Neural cell (in vitro differentiated cells): ENCODE data around the gene CTSV. TPM values are rescaled to one million over a fixed set of nuclear protein-coding genes. Genes with fewer than 3 reads are reported as not detected.
"Not testable (repeated sequence)": the region's sequence is repeated elsewhere in the genome, so short reads cannot be mapped to it uniquely, and the experiment has no call there.

ENCODE experiments used
- H2AFZ ChIP-seq: fragments of 200-600, 300-800 bp; sonication (generic), shearing (Covaris generic); 2 replicates; pipeline ENCODE4 v1.6.0; 2014; ENCODE audit warnings: low read depth, mild to moderate bottlenecking, antibody characterized with exemption, low read length, moderate library complexity
- H3F3A ChIP-seq: fragments of 200-600 bp; shearing (Covaris generic); 2 replicates; pipeline ENCODE4 v1.6.1; 2016; ENCODE audit warnings: mild to moderate bottlenecking, moderate library complexity, mixed read lengths, antibody characterized with exemption, low read length; ENCODE audit not compliant: insufficient read depth, poor library complexity, severe bottlenecking
- H3K27ac ChIP-seq: fragments of 200-600, 300-800 bp; sonication (generic), shearing (Covaris generic); 2 replicates; pipeline ENCODE4 v1.5.1; 2014; ENCODE audit warnings: mild to moderate bottlenecking, low read length, moderate library complexity
- H3K27me3 ChIP-seq: fragments of 300-800, 200-600 bp; sonication (generic), shearing (Covaris generic); 2 replicates; pipeline ENCODE4 v1.6.0; 2014; ENCODE audit warnings: mild to moderate bottlenecking, low read depth, low read length, moderate library complexity; ENCODE audit not compliant: insufficient read depth
- H3K36me3 ChIP-seq: fragments of 300-800, 200-600 bp; sonication (generic), shearing (Covaris generic); 2 replicates; pipeline ENCODE4 v1.5.1; 2014; ENCODE audit warnings: mild to moderate bottlenecking, antibody characterized with exemption, low read length, moderate library complexity; ENCODE audit not compliant: insufficient read depth
- H3K4me2 ChIP-seq: fragments of 300-800, 200-600 bp; sonication (generic), shearing (Covaris generic); 2 replicates; pipeline ENCODE4 v1.6.0; 2014; ENCODE audit warnings: mild to moderate bottlenecking, low read length
- H3K4me3 ChIP-seq: fragments of 300-800, 200-600 bp; sonication (generic), shearing (Covaris generic); 2 replicates; pipeline ENCODE4 v1.5.1; 2014; ENCODE audit warnings: mild to moderate bottlenecking, low read length, moderate library complexity
- H3K79me2 ChIP-seq: fragments of 200-600 bp; shearing (Covaris generic); replicated peaks from 2 replicates; pipeline ENCODE4 v1.6.0; 2014; ENCODE audit warnings: mild to moderate bottlenecking, low read length, moderate library complexity; ENCODE audit not compliant: insufficient read depth
- H3K9ac ChIP-seq: fragments of 300-800, 200-600 bp; sonication (generic), shearing (Covaris generic); 2 replicates; pipeline ENCODE4 v1.6.1; 2016; ENCODE audit warnings: mild to moderate bottlenecking, low read length, mixed read lengths
- H3K9me2 ChIP-seq: fragments of 200-600 bp; shearing (Covaris generic); 2 replicates; pipeline ENCODE4 v1.6.1; 2016; ENCODE audit warnings: mild to moderate bottlenecking, low read length, mixed read lengths; ENCODE audit not compliant: insufficient read depth
- H3K9me3 ChIP-seq: fragments of 200-600, 300-800 bp; sonication (generic), shearing (Covaris generic); 2 replicates; pipeline ENCODE4 v1.6.1; 2016; ENCODE audit warnings: mild to moderate bottlenecking, mixed run types, low read length, moderate library complexity, mixed read lengths
- H4K20me1 ChIP-seq: fragments of 200-600 bp; shearing (Covaris generic); 2 replicates; pipeline ENCODE4 v1.6.1; 2016; ENCODE audit warnings: mild to moderate bottlenecking, mixed run types; ENCODE audit not compliant: insufficient read depth
- EP300 ChIP-seq: fragments of 450-650 bp; conservative IDR thresholded peaks from 2 replicates; pipeline ENCODE4 v1.6.1; 2014; ENCODE audit warnings: antibody characterized with exemption, mild to moderate bottlenecking, moderate library complexity; ENCODE audit not compliant: poor library complexity, severe bottlenecking
- MXI1 ChIP-seq: fragments of 450-650 bp; conservative IDR thresholded peaks from 2 replicates; pipeline ENCODE4 v1.6.1; 2014; ENCODE audit warnings: antibody characterized with exemption, mild to moderate bottlenecking; ENCODE audit not compliant: poor library complexity, severe bottlenecking
- POLR2AphosphoS5 ChIP-seq: IDR thresholded peaks from 2 replicates; pipeline ENCODE4 v1.6.1; 2012
- SMC3 ChIP-seq: fragments of 450-650 bp; conservative IDR thresholded peaks from 2 replicates; pipeline ENCODE4 v1.6.1; 2014; ENCODE audit warnings: antibody characterized with exemption, mild to moderate bottlenecking, moderate library complexity; ENCODE audit not compliant: poor library complexity
- polyA plus RNA-seq: library from polyadenylated mRNA; depleted of rRNA; stranded (reverse); fragments of >200 nt; gene quantifications from 2 replicates; pipeline ENCODE4 v1.2.3, GENCODE V29; 2014

The CTSV gene
- polyA plus RNA-seq, 1 donor from 2014 or later, result 1.8 TPM

- H3K9me3 ChIP-seq, H3K9me2 ChIP-seq, H3K79me2 ChIP-seq, H3F3A ChIP-seq, H4K20me1 ChIP-seq, H3K27me3 ChIP-seq, H3K36me3 ChIP-seq: not testable (repeated sequence)
- peak overlapping the region; percentile 59 for H3K4me2 ChIP-seq
- H3K9ac ChIP-seq, result peak overlapping the region; percentile 62
- peak overlapping the region; percentile 76 for H2AFZ ChIP-seq
- H3K4me3 ChIP-seq, result peak overlapping the region; percentile 64
- peak overlapping the region; percentile 82 for H3K27ac ChIP-seq
- TF ChIP-seq POLR2AphosphoS5 (peak; percentile 68), EP300 (peak; percentile 22), MXI1 (peak; percentile 81), SMC3 (peak; percentile 25)
These were observed 25.5 kb downstream of the CTSV start for GRCh38 chr9:97013151-97014132.

GRCh38 chr9:97012617-97013016 is 26.3 kb downstream of the CTSV start:
- not testable (repeated sequence) for H3K9me3 ChIP-seq, H2AFZ ChIP-seq

GRCh38 chr9:97002195-97002594 is 36.7 kb downstream of the CTSV start:
- not testable (repeated sequence) for H3K9me3 ChIP-seq, H3K79me2 ChIP-seq, H3K27me3 ChIP-seq, H3F3A ChIP-seq, H3K36me3 ChIP-seq, H2AFZ ChIP-seq, H3K9ac ChIP-seq, H3K27ac ChIP-seq, H4K20me1 ChIP-seq, H3K4me3 ChIP-seq, H3K4me2 ChIP-seq, H3K9me2 ChIP-seq

More at GRCh38 chr9:97012617-97013016, 26.3 kb downstream of the CTSV start:
- not testable (repeated sequence) for H3F3A ChIP-seq, H3K79me2 ChIP-seq, H3K36me3 ChIP-seq, H3K9me2 ChIP-seq, H3K4me2 ChIP-seq, H4K20me1 ChIP-seq, H3K27ac ChIP-seq, H3K27me3 ChIP-seq
- H3K9ac ChIP-seq, result peak overlapping the region; percentile 41
- peak overlapping the region; percentile 63 for H3K4me3 ChIP-seq

- not testable (repeated sequence) for H3K9me2 ChIP-seq, H3F3A ChIP-seq, H4K20me1 ChIP-seq, H3K4me3 ChIP-seq, H3K9me3 ChIP-seq, H3K9ac ChIP-seq, H3K27ac ChIP-seq, H3K79me2 ChIP-seq, H3K4me2 ChIP-seq, H3K36me3 ChIP-seq, H2AFZ ChIP-seq, H3K27me3 ChIP-seq
These were observed 37.6 kb downstream of the CTSV start for GRCh38 chr9:97001338-97001737.

GRCh38 chr9:97000139-97000787 is 38.7 kb downstream of the CTSV start:
- not testable (repeated sequence) for H3F3A ChIP-seq, H3K4me2 ChIP-seq, H4K20me1 ChIP-seq, H3K4me3 ChIP-seq, H3K9me3 ChIP-seq, H3K9me2 ChIP-seq, H3K9ac ChIP-seq, H3K27me3 ChIP-seq, H2AFZ ChIP-seq, H3K36me3 ChIP-seq, H3K27ac ChIP-seq, H3K79me2 ChIP-seq

- H3K27ac ChIP-seq, H3K4me3 ChIP-seq, H4K20me1 ChIP-seq, H3K79me2 ChIP-seq, H3K4me2 ChIP-seq, H3F3A ChIP-seq, H3K9ac ChIP-seq, H3K36me3 ChIP-seq, H3K27me3 ChIP-seq, H2AFZ ChIP-seq, H3K9me3 ChIP-seq, H3K9me2 ChIP-seq: not testable (repeated sequence)
These were observed 39.2 kb downstream of the CTSV start for GRCh38 chr9:96999733-97000132.

- H3K36me3 ChIP-seq, H3F3A ChIP-seq, H3K27ac ChIP-seq, H3K4me2 ChIP-seq, H3K9me3 ChIP-seq, H3K9ac ChIP-seq, H3K79me2 ChIP-seq, H4K20me1 ChIP-seq, H3K4me3 ChIP-seq, H2AFZ ChIP-seq, H3K27me3 ChIP-seq, H3K9me2 ChIP-seq: not testable (repeated sequence)
These were observed 41.8 kb downstream of the CTSV start for GRCh38 chr9:96997009-96997701.
